VCaP (cell line): ENCODE data around the gene MVK.

Experiments used
- H3K27ac ChIP-seq: fragments of 450-650 bp; 2 replicates; pipeline ENCODE4 v1.5.1; 2017
- TF ChIP-seq, protein P1 (sequence below): fragments of 450-650 bp; conservative IDR thresholded peaks from 2 replicates; pipeline ENCODE4 v1.5.1; 2017; ENCODE audit warnings: mild to moderate bottlenecking, moderate library complexity

The MVK gene

GRCh38 chr12:109610523-109610922 is 36.9 kb downstream of the MVK start:
- no peak overlapping the region for H3K27ac ChIP-seq
- TF ChIP-seq, protein P1, sequence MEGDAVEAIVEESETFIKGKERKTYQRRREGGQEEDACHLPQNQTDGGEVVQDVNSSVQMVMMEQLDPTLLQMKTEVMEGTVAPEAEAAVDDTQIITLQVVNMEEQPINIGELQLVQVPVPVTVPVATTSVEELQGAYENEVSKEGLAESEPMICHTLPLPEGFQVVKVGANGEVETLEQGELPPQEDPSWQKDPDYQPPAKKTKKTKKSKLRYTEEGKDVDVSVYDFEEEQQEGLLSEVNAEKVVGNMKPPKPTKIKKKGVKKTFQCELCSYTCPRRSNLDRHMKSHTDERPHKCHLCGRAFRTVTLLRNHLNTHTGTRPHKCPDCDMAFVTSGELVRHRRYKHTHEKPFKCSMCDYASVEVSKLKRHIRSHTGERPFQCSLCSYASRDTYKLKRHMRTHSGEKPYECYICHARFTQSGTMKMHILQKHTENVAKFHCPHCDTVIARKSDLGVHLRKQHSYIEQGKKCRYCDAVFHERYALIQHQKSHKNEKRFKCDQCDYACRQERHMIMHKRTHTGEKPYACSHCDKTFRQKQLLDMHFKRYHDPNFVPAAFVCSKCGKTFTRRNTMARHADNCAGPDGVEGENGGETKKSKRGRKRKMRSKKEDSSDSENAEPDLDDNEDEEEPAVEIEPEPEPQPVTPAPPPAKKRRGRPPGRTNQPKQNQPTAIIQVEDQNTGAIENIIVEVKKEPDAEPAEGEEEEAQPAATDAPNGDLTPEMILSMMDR = no peak

GRCh38 chr12:109611223-109611622 is 37.6 kb downstream of the MVK start:
- no peak overlapping the region for H3K27ac ChIP-seq
- TF ChIP-seq, protein P1 = no peak

DNA sequence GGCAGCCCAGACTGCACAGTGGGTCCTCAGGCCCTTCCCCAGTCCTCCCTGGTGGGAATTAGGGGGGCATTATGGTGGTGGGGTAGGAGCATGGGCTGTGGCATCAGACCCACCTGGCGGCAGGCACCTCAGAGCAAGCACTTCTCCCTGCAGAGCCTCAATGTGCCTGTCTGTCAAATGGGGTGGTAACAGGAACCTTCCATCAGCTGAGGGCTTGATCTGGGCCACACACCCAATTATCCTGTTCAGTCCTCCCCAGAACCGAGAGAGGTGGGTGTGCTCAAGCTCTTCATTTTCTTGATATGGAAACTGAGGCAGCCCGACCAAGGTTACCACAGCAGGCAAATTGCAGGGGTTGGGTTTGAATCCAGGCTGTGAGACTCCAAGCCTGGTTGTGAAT is 38.4 kb downstream of the MVK start:
- no peak overlapping the region for H3K27ac ChIP-seq
- TF ChIP-seq, protein P1 = no peak

DNA sequence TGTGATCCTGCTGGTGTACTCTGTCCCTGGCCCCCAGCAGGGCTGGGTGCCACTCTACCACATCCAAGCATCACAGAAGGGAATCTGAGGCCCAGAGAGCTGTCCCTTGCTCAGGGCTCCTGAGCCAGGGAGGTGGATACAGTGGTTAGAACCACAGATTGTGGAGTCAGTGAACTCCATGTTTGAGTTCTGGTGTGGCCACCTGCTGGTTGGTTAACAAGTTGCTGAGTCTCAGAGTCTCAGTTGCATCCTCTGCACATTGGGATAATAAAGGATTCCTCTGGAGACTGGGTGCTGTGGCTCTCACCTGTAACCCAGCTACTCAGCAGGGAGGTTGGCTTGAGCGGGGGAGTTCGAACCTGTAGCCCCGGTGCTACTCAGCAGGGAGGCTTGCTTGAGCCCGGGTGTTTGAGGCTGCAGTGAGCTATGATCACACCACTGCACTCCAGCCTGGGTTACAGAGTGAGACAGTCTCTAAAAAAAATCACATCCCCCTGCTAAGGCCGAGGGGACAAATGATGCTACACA is 39.4 kb downstream of the MVK start:
- TF ChIP-seq, protein P1 = peak; percentile 8; the same call in 1 of the 2 replicates
- H3K27ac ChIP-seq = no peak overlapping the region

DNA sequence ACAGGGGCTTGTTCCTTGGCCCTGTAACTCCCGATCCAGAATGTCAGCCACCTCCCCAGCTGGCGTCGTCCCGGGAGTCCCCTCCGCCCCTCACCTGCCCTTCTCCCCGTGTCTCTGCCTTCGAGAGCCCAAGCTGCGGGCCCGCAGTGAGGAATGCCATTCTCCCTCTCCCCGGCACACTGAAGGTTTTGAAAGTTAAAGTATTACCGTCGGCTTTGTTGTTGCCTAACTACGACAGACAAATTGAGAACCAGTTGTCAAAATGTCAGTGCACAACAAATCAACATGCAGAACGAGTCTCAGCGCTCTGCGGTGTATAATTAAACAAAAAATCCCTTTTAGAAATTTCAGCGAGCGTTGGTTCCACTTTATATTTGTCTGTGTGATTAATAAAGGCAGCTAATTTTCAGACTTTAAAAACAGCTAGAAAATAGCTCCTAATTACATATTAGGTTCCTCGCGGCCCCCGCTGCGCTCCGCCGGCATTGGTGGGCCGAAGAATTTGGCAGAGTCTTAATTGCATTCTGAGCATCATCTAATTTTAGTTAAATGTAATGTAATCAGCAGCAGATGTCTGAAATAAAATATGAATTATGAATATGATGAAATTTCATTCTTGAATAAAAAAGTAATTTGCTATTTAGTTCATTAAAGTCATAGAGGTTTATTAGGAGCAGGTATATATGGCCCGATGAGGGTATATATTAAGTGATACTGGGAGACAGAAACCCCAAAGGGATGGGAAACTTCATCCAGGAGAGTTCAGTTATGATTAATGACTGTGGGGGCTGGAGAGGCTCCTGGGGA is 40.3 kb downstream of the MVK start:
- H3K27ac ChIP-seq = no peak overlapping the region
- TF ChIP-seq, protein P1 = no peak

- TF ChIP-seq, protein P1 = no peak
- no peak overlapping the region for H3K27ac ChIP-seq
These were observed 42.1 kb downstream of the MVK start for GRCh38 chr12:109615556-109616229.

GRCh38 chr12:109617491-109617890 is 43.9 kb downstream of the MVK start:
- TF ChIP-seq, protein P1 = no peak
- H3K27ac ChIP-seq = no peak overlapping the region
